Endothelial cell of umbilical vein (primary cell): ENCODE results near the gene HOMER1.

Source experiments
- EZH2 ChIP-seq: IDR thresholded peaks from 2 replicates; pipeline ENCODE4 v1.6.1; 2012; ENCODE audit warnings: borderline replicate concordance, low read depth, mild to moderate bottlenecking, moderate library complexity, low read length, inconsistent platforms; ENCODE audit not compliant: severe bottlenecking
- FOS ChIP-seq: IDR thresholded peaks from 2 replicates; pipeline ENCODE4 v1.6.1; 2011; ENCODE audit warnings: mild to moderate bottlenecking, low read length, moderate library complexity, borderline replicate concordance; ENCODE audit not compliant: insufficient read depth
- GATA2 ChIP-seq: IDR thresholded peaks from 2 replicates; pipeline ENCODE4 v1.7.0; 2011; ENCODE audit warnings: low read depth, mild to moderate bottlenecking, moderate library complexity, mixed read lengths, low read length; ENCODE audit not compliant: insufficient read length, insufficient read depth
- JUN ChIP-seq: IDR thresholded peaks from 2 replicates; pipeline ENCODE4 v1.6.1; 2011; ENCODE audit warnings: borderline replicate concordance, low read depth; ENCODE audit not compliant: insufficient read length, insufficient read depth
- MYC ChIP-seq: IDR thresholded peaks from one replicate; pipeline ENCODE4 v1.6.1; 2011; ENCODE audit warnings: mild to moderate bottlenecking, low read depth, low read length
- POLR2A ChIP-seq: IDR thresholded peaks from 2 replicates; pipeline ENCODE4 v1.6.1; 2012; ENCODE audit warnings: low read depth, mild to moderate bottlenecking, control low read depth, low read length
- POLR2AphosphoS5 ChIP-seq: IDR thresholded peaks from 2 replicates; pipeline ENCODE4 v1.6.1; 2012; ENCODE audit warnings: low read depth, mild to moderate bottlenecking, control low read depth, low read length, moderate library complexity; ENCODE audit not compliant: insufficient read depth
- TF ChIP-seq, protein P1 (sequence below), 2 donors: IDR thresholded peaks; 1 replicate in 1 of 2; 2 replicates in 1 of 2; pipeline ENCODE4 v1.5.1; 2011; ENCODE audit warnings: low read length in 2 of 2, mild to moderate bottlenecking in 2 of 2, moderate library complexity in 2 of 2, control low read depth in 1 of 2, inconsistent platforms in 1 of 2, low read depth in 1 of 2; ENCODE audit not compliant: insufficient read depth in 1 of 2; ENCODE audit errors: extremely low read depth in 1 of 2
- TF ChIP-seq, protein P2 (sequence below): IDR thresholded peaks from 2 replicates; pipeline ENCODE4 v1.6.1; 2011; ENCODE audit not compliant: insufficient read depth, insufficient read length

- TF ChIP-seq, protein P1, sequence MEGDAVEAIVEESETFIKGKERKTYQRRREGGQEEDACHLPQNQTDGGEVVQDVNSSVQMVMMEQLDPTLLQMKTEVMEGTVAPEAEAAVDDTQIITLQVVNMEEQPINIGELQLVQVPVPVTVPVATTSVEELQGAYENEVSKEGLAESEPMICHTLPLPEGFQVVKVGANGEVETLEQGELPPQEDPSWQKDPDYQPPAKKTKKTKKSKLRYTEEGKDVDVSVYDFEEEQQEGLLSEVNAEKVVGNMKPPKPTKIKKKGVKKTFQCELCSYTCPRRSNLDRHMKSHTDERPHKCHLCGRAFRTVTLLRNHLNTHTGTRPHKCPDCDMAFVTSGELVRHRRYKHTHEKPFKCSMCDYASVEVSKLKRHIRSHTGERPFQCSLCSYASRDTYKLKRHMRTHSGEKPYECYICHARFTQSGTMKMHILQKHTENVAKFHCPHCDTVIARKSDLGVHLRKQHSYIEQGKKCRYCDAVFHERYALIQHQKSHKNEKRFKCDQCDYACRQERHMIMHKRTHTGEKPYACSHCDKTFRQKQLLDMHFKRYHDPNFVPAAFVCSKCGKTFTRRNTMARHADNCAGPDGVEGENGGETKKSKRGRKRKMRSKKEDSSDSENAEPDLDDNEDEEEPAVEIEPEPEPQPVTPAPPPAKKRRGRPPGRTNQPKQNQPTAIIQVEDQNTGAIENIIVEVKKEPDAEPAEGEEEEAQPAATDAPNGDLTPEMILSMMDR (IDR thresholded peaks at IDR 0.05; ENCODE audit: extremely low read depth in 1 of 2, insufficient read depth in 1 of 2, low read depth in 1 of 2, low read length in 2 of 2), result no peak
- TF ChIP-seq JUN (no peak), EZH2 (no peak), FOS (no peak), POLR2AphosphoS5 (no peak), POLR2A (no peak), MYC (no peak), GATA2 (no peak)
- TF ChIP-seq, protein P2, sequence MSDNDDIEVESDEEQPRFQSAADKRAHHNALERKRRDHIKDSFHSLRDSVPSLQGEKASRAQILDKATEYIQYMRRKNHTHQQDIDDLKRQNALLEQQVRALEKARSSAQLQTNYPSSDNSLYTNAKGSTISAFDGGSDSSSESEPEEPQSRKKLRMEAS, result no peak
Observed at GRCh38 chr5:79547982-79548381, 34.0 kb upstream of the HOMER1 start.
